Tibial nerve (tissue), 3 donors: ENCODE data around the gene XIRP1.

Experiments
- POLR2A ChIP-seq, 2 donors: fragments of 450-650 bp; IDR thresholded peaks; one replicate each; pipeline ENCODE4 v1.6.1; 2017; ENCODE audit warnings: antibody characterized with exemption in 2 of 2, mild to moderate bottlenecking in 2 of 2, moderate library complexity in 2 of 2
- TF ChIP-seq, protein P1 (sequence below), 5 experiments: fragments of 200-600 bp in 3 of 5; fragments of 450-650 bp in 2 of 5; sonication (generic) in 3 of 5; IDR thresholded peaks; one replicate each; pipeline ENCODE4 v1.5.1; 2016 to 2019; ENCODE audit warnings: antibody characterized with exemption in 5 of 5, mild to moderate bottlenecking in 3 of 5, moderate library complexity in 2 of 5

DNA sequence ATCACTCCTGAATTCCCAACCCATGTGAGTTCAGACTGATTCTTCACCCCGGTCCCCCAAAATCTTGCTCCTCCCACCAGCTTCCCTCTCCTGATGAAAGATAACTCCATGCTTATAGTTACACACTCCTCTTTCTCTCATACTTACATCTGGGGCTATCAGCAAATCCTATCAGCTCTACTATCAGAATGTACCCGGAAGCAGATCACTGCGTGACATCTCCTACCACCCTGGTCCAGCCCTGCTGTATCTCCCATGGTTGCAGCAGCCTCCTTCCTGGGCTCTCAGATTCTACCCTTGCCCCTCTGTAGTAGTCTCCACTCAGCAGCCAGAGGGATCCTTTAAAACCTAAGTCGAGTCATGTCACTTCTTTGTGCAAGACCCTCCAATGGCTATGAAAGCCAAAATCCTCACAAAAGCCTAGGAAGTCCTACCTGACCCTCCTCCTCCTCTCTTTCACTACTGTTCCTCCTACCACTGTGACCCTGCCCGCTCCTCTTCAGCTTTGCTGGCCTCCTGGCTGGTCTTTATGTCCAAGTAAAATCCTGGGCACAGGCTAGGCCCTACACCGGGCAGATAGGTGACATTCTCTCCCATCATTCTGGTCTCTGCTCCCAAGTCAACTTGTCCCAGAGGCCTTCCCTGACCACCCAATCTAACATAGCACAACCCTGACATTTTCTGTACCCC, 16.2 kb downstream of the XIRP1 start:
- no peak for TF ChIP-seq POLR2A (IDR thresholded peaks at IDR 0.05)
- TF ChIP-seq, protein P1, sequence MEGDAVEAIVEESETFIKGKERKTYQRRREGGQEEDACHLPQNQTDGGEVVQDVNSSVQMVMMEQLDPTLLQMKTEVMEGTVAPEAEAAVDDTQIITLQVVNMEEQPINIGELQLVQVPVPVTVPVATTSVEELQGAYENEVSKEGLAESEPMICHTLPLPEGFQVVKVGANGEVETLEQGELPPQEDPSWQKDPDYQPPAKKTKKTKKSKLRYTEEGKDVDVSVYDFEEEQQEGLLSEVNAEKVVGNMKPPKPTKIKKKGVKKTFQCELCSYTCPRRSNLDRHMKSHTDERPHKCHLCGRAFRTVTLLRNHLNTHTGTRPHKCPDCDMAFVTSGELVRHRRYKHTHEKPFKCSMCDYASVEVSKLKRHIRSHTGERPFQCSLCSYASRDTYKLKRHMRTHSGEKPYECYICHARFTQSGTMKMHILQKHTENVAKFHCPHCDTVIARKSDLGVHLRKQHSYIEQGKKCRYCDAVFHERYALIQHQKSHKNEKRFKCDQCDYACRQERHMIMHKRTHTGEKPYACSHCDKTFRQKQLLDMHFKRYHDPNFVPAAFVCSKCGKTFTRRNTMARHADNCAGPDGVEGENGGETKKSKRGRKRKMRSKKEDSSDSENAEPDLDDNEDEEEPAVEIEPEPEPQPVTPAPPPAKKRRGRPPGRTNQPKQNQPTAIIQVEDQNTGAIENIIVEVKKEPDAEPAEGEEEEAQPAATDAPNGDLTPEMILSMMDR (IDR thresholded peaks at IDR 0.05) = no peak
